ENCODE results near the gene ZNF224.

GRCh38 chr19:44149776-44150175, 55.6 kb downstream of the ZNF224 start:
- no peak for TF ChIP-seq CTCF (IDR thresholded peaks at IDR 0.05; ENCODE audit: borderline replicate concordance, extremely low read depth, low read length, poor library complexity, severe bottlenecking)
- no peak for TF ChIP-seq EZH2 (IDR thresholded peaks at IDR 0.05; ENCODE audit: borderline replicate concordance, low read depth, low read length, severe bottlenecking)
